Erythroblast (primary cell): ENCODE results near the gene CD44.

Experiments used
- GATA1 ChIP-seq: IDR thresholded peaks from 2 replicates; pipeline ENCODE4 v1.6.1; 2011; ENCODE audit warnings: low read depth, mild to moderate bottlenecking, control low read depth, low read length, moderate library complexity
- POLR2A ChIP-seq: IDR thresholded peaks from 2 replicates; pipeline ENCODE4 v1.6.1; 2011; ENCODE audit warnings: mild to moderate bottlenecking, low read length

- no peak for TF ChIP-seq POLR2A
- TF ChIP-seq GATA1: no peak
Observed at GRCh38 chr11:35265755-35266454, 126.9 kb downstream of the CD44 start.
